Epithelial cell of proximal tubule (primary cell): ENCODE data around the gene SLC15A5. TPM values are rescaled to one million over a fixed set of nuclear protein-coding genes. Genes with fewer than 3 reads are reported as not detected.

Experiments
- DNase-seq: peaks from one replicate; pipeline ENCODE4 v3.0.0-alpha.2; 2011; ENCODE audit warnings: low read depth
- H3K4me3 ChIP-seq: 2 replicates; pipeline ENCODE4 v1.5.1; 2011; ENCODE audit warnings: low read depth, mild to moderate bottlenecking, low read length
- CTCF ChIP-seq: conservative IDR thresholded peaks from 2 replicates; pipeline ENCODE4 v1.5.1; 2012; ENCODE audit warnings: low read depth, mild to moderate bottlenecking, low read length
- total RNA-seq: library from RNA; depleted of rRNA; stranded (reverse); fragments of >200 nt; gene quantifications from 2 replicates; pipeline ENCODE4 v1.2.3, GENCODE V29; 2015

The SLC15A5 gene
- total RNA-seq, 1 donor from 2014 or later: not detected

- no peak for DNase-seq
- no peak for TF ChIP-seq CTCF
- no peak overlapping the region for H3K4me3 ChIP-seq
These were observed 30.5 kb upstream of the SLC15A5 start for GRCh38 chr12:16307856-16308475.

GRCh38 chr12:16303939-16304338 lies 26.5 kb upstream of the SLC15A5 start:
- no peak for DNase-seq
- no peak for TF ChIP-seq CTCF
- H3K4me3 ChIP-seq: no peak overlapping the region

- TF ChIP-seq CTCF: no peak
- H3K4me3 ChIP-seq: no peak overlapping the region
- no peak for DNase-seq
These were observed 23.3 kb upstream of the SLC15A5 start for GRCh38 chr12:16300736-16301135.

GRCh38 chr12:16300122-16300521 lies 22.6 kb upstream of the SLC15A5 start:
- DNase-seq: no peak
- TF ChIP-seq CTCF: no peak
- no peak overlapping the region for H3K4me3 ChIP-seq

GRCh38 chr12:16299403-16299802 lies 21.9 kb upstream of the SLC15A5 start:
- no peak for DNase-seq
- no peak for TF ChIP-seq CTCF
- no peak overlapping the region for H3K4me3 ChIP-seq

- no peak for DNase-seq
- no peak overlapping the region for H3K4me3 ChIP-seq
- no peak for TF ChIP-seq CTCF
These were observed 20.0 kb upstream of the SLC15A5 start for GRCh38 chr12:16297521-16297920.

- TF ChIP-seq CTCF: no peak
- DNase-seq: no peak
- no peak overlapping the region for H3K4me3 ChIP-seq
These were observed 17.0 kb upstream of the SLC15A5 start for GRCh38 chr12:16294376-16294956.
